GM19467 (cell line): ENCODE results near the gene MYL3.

Experiments used
- ATAC-seq: cut with Tn5 transposase; IDR thresholded peaks from one replicate; pipeline ENCODE4 v1.9.1; 2021; ENCODE audit warnings: mild to moderate bottlenecking, moderate library complexity; ENCODE audit not compliant: unreplicated experiment

Gene MYL3

DNA sequence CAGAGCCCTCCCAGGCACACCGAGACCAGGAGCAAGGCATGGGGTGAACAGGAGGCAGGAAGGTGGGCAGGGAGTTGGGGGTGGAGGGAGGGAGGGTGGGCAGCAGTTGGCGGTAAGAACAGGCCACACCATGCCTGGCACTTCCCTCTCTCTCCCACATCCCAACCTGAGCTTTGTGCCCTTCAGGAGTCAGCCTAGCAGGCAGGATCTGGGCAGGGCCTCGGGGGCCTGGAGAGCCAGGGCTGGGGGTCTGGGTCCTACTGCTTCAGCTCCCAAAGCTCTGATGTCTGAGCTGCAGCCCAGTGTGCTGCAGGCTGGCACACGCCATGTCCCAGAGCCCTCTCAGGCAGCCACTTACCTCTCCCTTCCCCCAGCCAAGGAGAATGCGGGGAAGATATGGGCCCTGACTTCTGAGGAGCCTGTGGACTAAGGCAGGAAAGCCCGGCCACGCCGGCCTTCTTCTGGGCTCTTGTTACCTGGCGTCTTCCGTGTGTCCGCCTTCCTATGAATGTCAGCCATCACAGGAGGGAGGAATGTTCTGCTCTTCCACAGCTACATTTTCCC lies 2.9 kb upstream of the MYL3 start:
- ATAC-seq: no peak

- ATAC-seq: no peak
Measured at GRCh38 chr3:46865546-46865945, 2.3 kb upstream of the MYL3 start.

- no peak for ATAC-seq
Measured at GRCh38 chr3:46865031-46865507, 1.8 kb upstream of the MYL3 start.

DNA sequence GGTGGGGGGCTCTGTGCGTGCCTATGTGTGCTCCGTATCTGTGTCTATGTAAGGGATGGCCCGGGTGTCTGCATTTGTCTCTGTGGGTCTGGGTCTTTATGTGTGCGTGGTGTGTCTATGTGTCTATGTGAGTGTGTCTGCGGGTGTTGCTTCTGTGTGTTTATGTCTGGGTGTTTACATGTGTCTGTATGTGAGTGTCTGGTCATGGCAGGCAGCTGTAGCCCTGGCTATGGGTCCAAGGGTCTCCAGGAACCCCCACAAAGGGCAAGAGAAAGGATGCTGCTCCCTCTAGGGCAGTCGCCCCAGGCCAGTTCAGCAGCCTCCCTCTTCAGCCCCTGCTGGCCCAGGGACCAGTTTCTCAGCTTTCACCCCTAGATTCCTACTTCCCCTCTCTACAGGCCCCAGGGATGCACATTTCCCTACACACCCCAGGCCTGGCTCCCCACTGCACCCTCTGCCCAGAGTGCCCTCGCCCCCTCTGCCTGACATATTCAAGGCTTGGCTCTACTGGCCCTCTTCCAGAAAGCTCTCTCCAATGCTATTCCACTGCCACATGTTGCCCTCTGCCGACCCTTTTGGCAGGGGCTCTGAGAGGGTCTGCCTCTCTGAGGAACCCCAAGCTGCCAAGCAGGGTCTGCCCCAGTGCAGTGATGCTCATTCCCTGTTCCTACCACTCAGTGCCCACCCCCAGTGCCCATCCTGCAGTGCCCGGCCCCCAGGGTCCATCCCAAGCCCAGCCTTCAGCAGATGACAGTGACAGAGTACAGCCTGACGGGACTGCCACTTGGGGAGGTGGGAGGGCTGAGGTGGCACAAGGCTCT lies 1.0 kb upstream of the MYL3 start:
- no peak for ATAC-seq

- no peak for ATAC-seq
Measured at GRCh38 chr3:46862369-46863025, 747 bp downstream of the MYL3 start.

DNA sequence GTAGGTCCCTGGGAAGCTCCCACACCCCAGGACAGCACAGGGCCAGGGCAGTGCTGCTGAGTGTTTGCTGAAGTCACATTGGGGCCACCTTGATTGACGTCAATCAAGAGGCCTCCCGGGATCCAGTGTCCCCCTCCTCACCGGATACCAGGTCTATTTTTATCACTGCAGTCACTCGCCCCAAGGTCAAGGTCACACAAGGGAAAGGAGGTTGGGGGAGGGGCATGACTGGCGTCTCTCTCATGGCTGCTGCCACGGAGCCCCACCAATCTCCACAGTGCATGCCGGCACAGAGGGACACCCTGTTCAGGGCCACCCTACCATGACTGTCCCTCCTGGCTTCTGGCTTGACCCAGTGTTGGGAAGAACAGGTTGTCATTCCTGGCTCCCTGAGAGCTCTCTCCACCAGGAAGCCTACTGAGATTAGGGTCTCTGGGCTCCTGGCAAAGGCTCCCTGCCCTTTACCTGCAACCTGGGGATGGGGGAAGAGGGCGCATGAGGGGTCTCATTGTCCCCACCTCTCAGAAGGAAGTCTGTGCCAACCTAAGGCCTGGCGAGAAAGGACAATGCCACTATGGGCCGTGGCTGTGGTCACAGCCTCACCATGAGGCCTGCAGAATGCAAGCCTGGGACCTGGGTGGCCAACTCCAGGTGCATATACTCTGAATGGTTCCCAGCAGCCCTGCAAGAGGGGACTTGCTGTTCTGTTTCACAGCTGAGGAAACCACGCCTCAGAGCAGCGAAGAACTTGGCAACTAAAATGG lies 1.5 kb downstream of the MYL3 start:
- no peak for ATAC-seq

GRCh38 chr3:46860810-46861604 lies 2.2 kb downstream of the MYL3 start:
- no peak for ATAC-seq

DNA sequence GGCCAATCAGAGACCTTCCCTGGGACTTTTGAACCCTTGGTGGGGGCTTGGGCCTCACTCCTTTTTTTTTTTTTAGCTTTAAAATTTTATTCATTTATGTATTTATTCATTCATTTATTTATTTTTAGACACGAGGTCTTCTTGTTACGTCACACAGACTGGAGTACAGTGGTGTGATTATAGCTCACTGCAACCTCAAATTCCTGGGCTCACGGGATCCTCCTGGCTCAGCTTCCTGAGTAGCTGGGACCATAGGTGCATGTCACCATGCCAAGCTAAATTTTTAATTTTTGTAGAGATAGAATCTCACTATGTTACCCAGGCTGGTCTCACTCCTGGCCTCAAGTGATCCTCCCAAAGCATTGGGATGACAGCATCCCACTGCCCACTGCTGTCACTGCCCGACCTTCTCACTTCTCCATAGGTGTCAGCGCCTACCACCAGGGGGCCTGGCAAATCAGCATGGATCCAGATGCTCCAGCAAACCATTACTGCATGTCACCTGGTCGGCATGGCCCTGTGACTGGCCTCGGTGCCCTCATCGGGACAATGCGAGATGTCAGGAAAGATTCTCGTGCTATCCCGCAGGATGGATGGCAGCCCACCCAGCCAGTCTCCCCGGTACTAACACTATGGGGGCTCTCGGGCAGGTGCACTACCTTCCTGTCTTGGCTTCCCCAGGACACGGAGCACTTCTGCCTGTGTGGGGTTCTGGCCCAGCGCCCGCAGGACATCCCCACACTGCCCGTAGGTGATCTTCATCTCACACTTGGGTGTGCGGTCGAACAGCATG lies 3.0 kb downstream of the MYL3 start:
- ATAC-seq: no peak

DNA sequence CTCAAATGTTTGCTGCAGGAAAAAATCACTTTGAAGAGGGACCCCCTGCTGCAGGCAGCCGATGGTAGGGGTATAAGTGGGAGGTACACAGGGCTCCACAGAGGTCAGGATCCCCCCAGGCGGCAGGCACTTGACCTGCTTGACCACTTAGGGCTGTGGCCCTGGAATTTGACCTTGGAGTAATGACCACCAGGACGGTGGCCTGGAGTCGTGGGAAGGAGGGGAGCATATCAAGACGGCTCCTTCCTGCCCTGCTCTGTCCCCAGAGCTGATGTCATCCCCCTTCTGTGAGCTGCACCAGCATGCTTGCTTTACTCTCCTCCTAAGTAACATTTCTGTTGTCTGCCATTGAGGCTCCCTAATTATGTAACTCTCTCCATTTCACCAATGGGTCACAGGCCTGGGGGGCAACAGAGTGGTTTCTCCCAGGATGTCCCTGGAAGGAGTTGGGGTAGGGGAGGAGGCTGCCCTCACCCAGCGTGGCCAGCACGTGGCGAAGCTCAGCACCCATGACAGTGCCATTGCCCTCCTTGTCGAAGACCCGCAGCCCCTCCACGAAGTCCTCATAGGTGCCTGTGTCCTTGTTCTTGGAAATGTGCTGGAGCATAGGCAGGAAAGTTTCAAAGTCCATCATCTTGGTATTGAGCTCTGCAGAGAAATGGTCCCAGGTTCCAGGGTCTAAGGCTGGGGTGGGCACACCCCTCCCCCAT lies 4.1 kb downstream of the MYL3 start:
- ATAC-seq: no peak

- ATAC-seq: no peak
Measured at GRCh38 chr3:46858456-46858855, 4.8 kb downstream of the MYL3 start.

DNA sequence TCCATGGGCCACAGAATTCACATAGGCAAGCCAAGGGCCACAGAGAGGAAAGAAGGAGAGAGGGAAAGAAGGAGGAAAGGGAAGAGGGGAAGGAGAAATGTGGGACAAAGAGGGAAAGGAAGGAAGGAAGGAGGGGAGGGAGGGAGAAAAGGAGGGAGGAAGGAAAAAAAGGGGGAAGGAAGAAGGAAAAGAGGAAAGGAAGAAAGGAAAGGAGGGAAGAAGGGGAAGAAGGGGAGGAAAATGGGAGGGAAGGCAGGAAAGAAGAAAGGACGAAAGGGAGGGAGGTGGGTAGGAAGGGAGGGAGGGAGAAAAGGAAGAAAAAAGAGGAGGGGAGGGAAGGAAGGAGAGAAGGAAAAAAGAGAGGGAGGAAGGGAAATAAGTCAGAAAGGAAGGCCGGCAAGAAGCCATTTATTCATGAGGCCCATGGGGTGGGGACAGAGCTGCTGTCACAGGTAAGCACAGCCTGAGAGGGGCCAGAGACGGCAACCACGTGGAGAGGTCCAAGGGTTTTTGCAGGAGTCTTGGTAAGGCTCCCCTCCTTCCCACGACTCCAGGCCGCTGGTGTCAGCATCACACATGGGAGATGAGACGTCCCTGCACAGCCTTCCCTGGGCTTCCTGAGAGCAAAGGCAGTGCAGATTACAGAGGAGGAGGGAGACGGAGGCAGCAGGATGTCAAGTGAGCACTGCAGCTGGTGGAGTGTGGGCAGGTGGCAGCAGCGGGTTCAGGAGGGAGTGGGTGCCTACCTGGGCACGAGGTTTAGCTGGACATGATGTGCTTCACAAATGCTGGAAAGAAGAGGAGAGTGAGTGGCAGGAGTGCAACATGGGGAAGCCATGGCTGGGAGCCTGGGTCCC lies 5.5 kb downstream of the MYL3 start:
- no peak for ATAC-seq

DNA sequence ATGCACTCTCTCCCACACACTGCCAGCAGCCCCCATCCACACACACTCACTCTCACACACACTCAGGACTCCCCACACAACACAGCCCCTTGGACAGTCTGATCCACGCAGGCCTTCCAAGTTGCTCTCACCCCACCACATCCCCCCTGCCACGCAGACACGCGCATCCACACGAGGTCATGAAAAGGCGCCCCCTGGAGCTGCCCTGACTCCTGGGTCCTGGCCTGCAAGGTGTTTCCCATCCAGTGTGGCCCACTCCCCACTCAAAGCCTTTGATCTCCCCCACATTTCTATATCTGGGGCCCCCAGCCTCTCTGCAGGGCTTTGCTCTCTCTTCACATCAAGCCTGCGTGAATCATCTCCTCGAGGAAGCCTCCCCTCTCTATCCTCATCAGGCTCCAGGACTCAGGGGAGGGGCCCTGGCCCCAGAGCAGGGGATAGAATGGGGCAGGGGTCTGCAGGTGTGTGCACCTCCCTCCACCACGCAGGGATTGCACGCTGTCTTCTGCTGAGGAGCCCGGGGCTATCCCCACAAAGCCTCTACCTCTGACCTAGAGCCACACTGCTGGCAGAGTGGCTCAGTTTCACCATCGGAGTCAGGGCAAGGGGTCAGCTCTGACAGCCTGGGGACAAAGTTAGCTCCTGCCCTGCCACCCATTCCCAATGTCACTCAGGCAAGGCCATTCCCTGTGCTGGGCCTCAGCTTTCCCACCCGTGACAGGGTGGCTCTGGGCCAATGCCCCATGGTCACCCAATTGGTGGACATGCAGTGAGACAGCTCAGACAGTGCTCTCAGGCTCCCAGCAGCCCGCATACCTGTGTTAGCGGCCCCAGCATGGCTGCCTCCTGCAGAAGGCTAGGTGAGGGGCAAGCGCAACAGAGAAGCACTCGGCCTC lies 6.4 kb downstream of the MYL3 start:
- ATAC-seq: no peak

DNA sequence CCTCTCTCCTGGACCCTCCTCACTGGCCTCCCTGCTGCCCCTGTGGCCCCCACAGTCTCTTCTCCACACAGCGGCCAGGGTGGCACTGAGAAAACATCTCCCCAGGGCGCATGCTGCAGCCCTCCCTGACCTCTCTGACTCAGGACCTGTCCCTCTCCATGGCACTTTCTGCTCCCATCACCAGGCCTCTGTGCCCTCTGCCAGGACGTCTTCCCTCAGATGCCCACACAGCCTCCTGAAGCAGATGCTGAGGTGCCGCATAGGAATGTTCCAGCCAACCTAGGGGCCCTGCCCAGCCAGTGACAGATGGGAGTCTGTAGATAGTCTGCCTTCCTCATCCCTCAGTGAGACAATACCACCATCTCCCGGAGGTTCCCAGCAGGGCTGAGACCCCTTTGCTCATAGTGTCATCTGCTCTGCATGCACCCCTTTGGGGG lies 8.7 kb downstream of the MYL3 start:
- ATAC-seq: no peak

DNA sequence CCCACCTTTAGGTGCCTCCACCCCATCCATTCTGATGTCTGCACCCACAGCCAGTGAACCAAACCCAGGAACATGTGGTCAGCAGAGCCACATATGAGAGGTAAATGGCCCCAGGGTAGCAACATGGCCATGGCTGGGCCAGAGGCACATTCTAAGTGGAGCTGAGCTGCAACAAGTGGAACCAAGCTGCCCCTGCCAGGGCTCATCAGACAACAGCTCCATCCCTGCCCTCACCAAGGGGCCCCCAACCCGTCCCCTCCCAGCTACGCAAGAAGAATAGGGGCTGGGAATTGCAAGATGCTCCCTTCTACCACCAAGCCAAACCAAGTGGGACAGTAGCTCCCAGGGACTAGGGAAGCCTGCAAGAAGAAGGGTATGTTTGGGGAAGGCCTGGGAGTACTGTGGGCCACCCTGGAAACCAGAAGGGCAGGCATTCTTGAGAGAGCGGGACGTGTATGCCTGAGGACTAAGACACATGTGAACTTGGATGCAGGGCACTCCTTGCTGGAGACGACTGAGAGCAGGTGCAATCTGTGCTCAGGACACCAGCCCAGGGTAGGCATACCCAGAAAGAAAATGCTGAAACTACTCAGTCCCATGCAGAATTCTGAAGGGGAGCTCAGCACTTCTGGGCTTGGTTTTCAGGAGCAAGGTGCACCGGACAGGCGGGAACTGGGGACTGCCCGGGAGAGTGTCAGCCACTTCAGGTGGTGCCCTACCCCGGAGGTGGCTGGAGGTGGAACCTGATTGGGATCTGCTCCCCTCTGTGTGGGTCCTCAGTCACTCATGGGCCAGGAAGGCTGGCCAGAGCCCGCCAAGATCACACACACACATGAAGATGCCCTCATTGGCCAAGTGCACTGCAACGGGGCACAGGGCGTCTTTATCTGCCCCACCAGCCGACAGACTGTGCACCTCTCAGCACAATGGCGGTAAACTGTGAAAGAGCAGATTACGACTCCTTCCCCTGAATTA lies 9.5 kb downstream of the MYL3 start:
- ATAC-seq: no peak

DNA sequence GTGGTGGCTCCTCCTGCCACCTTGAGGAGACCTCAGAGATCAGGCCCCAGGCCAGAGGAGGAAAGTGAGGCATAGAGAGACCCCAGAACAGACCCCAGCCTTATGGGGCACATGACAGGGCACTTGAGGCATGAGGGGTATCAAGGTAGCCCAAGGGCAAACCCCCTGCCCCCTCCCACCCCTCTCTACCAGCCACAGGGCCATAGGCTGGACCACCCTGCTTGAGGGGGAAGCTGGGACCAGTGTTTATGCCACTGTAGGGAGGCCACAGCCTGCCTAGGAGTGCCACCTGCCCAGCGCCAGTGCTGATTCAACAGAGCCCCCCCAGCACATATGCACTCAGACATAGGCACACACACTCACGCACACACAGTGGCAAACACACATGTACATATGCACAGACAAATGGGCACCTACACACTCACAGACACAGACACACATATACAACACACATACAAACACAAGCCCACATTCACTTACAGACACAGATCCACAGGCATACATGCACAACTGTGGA lies 10.3 kb downstream of the MYL3 start:
- no peak for ATAC-seq

GRCh38 chr3:46852334-46852720 lies 10.9 kb downstream of the MYL3 start:
- no peak for ATAC-seq
